ENCODE results near the gene FAM120AOS. TPM values are rescaled to one million over a fixed set of nuclear protein-coding genes. Genes with fewer than 3 reads are reported as not detected.

The FAM120AOS gene
- total RNA-seq, 4 donors from 2014 or later: 49.4 to 60.8 (median 54.1) TPM

- no peak for DNase-seq (ENCODE audit: low spot score in 2 of 2)
- no peak for TF ChIP-seq EP300 (IDR thresholded peaks at IDR 0.05)
- TF ChIP-seq CTCF (IDR thresholded peaks at IDR 0.05): no peak
- TF ChIP-seq POLR2A (IDR thresholded peaks at IDR 0.05): no peak
- Histone ChIP-seq H3K9me3 (no peaks in the 10 kb centered on the region), H3K27ac (peak overlapping the region in 1 of 4 donors; percentile 13), H3K4me3 (no peak overlapping the region), H3K4me1 (peaks cover 0 to 95% (median 58%) of the 10 kb centered on the region in 4 donors), H3K36me3 (no peaks in the 10 kb centered on the region), H3K27me3 (no peaks in the 10 kb centered on the region)
- WGBS, 2 donors: 88 to 90% methylated on average over 6 of the region's 6 CpGs
These were observed 12.5 kb upstream of the FAM120AOS start for GRCh38 chr9:93465855-93466254.

DNA sequence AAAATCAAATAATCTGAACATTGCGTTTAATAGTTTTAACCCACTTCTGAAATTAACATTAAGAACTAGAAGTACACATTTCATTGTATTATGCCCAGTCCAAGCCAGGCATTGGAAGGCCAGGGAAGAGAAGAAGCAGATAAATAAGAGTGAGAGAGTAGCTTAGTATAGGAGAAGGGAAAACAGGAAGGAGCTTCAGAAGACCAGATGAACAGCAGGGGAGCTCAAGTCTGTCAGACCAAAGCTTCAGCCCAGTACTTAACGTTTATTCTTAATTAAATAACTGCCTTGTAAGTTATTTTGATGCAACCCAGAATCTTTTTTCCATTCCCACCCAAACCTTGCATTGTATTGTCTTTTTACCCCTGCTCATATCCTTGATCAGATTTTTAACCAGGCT, 11.5 kb upstream of the FAM120AOS start:
- H3K36me3 ChIP-seq: no peaks in the 10 kb centered on the region
- TF ChIP-seq CTCF (IDR thresholded peaks at IDR 0.05) (no peak), POLR2A (IDR thresholded peaks at IDR 0.05) (no peak), EP300 (IDR thresholded peaks at IDR 0.05) (no peak)
- no peak overlapping the region for H3K4me3 ChIP-seq
- no peak for DNase-seq (ENCODE audit: low spot score in 2 of 2)
- H3K27ac ChIP-seq: no peak overlapping the region
- no peaks in the 10 kb centered on the region for H3K27me3 ChIP-seq
- WGBS, 2 donors: 60 to 63% methylated on average over 2 of the region's 2 CpGs
- peaks cover 0 to 95% (median 51%) of the 10 kb centered on the region in 4 donors for H3K4me1 ChIP-seq
- no peaks in the 10 kb centered on the region for H3K9me3 ChIP-seq

GRCh38 chr9:93464395-93464794, 11.0 kb upstream of the FAM120AOS start:
- Histone ChIP-seq H3K4me1 (peaks cover 0 to 95% (median 47%) of the 10 kb centered on the region in 4 donors), H3K27me3 (no peaks in the 10 kb centered on the region), H3K9me3 (no peaks in the 10 kb centered on the region), H3K4me3 (no peak overlapping the region), H3K36me3 (no peaks in the 10 kb centered on the region), H3K27ac (peak overlapping the region in 1 of 4 donors; percentile 11)
- no peak for TF ChIP-seq POLR2A (IDR thresholded peaks at IDR 0.05)
- 68 to 77% methylated on average over 3 of the region's 3 CpGs for WGBS, 2 donors
- no peak for DNase-seq (ENCODE audit: low spot score in 2 of 2)

GRCh38 chr9:93463638-93464248, 10.4 kb upstream of the FAM120AOS start:
- no peaks in the 10 kb centered on the region for H3K27me3 ChIP-seq
- no peaks in the 10 kb centered on the region for H3K36me3 ChIP-seq
- TF ChIP-seq EP300 (IDR thresholded peaks at IDR 0.05): no peak
- no peak for TF ChIP-seq CTCF (IDR thresholded peaks at IDR 0.05)
- no peak for DNase-seq (ENCODE audit: low spot score in 2 of 2)
- H3K9me3 ChIP-seq: no peaks in the 10 kb centered on the region
- no peak overlapping the region for H3K4me3 ChIP-seq
- H3K27ac ChIP-seq: no peak overlapping the region
- 88 to 90% methylated on average over 4 of the region's 4 CpGs for whole genome bisulfite sequencing, 2 donors
- peaks cover 0 to 95% (median 48%) of the 10 kb centered on the region in 4 donors for H3K4me1 ChIP-seq

DNA sequence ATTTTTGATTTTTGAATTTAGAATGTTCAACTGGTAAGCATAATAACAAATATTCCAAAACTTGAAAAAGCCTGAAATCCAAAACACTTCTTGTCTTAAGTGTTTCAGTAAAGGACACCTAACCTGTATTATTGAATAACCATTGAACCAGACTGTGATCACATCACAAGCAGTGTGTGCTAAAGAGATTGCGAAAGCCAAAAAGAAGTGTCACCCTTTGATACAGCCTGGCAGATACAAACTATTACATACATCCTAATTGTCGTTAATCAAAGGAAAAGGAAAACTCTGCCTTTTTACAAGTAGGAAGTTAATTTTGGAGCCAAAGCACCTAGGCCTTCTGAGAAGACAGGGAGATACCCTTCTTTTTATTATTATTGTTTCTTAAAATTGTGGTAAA, 8.4 kb upstream of the FAM120AOS start:
- Histone ChIP-seq H3K4me1 (peaks cover 0 to 90% (median 37%) of the 10 kb centered on the region in 4 donors), H3K27me3 (no peaks in the 10 kb centered on the region), H3K4me3 (no peak overlapping the region), H3K36me3 (no peaks in the 10 kb centered on the region), H3K27ac (no peak overlapping the region), H3K9me3 (no peaks in the 10 kb centered on the region)
- no peak for TF ChIP-seq EP300 (IDR thresholded peaks at IDR 0.05)
- TF ChIP-seq CTCF (IDR thresholded peaks at IDR 0.05): no peak
- TF ChIP-seq POLR2A (IDR thresholded peaks at IDR 0.05): no peak
- 77 to 88% methylated on average over 2 of the region's 2 CpGs for WGBS, 2 donors
- DNase-seq (ENCODE audit: low spot score in 2 of 2): no peak

- DNase-seq (ENCODE audit: low spot score in 2 of 2): no peak
- TF ChIP-seq CTCF (IDR thresholded peaks at IDR 0.05) (no peak), POLR2A (IDR thresholded peaks at IDR 0.05) (no peak), EP300 (IDR thresholded peaks at IDR 0.05) (no peak)
- WGBS, 2 donors: 95 to 100% methylated on average over 1 of the region's 1 CpG
- Histone ChIP-seq H3K9me3 (no peaks in the 10 kb centered on the region), H3K4me1 (peaks cover 0 to 90% (median 35%) of the 10 kb centered on the region in 4 donors), H3K27ac (no peak overlapping the region), H3K36me3 (no peaks in the 10 kb centered on the region), H3K4me3 (no peak overlapping the region), H3K27me3 (no peaks in the 10 kb centered on the region)
These were observed 8.0 kb upstream of the FAM120AOS start for GRCh38 chr9:93461414-93461743.
